ENCODE data around the gene GRAMD2B. TPM values are rescaled to one million over a fixed set of nuclear protein-coding genes. Genes with fewer than 3 reads are reported as not detected.

The GRAMD2B gene
- total and polyA plus RNA-seq, 2 of the 8 experiments (the other 6 are each of a cell fraction or from before 2014, with no cell fraction given) = 6.4 to 9.4 TPM

GRCh38 chr5:126438868-126439267 is 15.7 kb downstream of the GRAMD2B start:
- no peak overlapping the region for H2BK12ac ChIP-seq (ENCODE audit: low read depth, low read length)
- no peaks in the 10 kb centered on the region for H3K23me2 ChIP-seq (ENCODE audit: low read depth, low read length)
- H3K27ac ChIP-seq (ENCODE audit: low read depth, low read length) = no peak overlapping the region
- H4K20me1 ChIP-seq (replicated peaks in 1 of 2; ENCODE audit: control insufficient read depth in 1 of 2, insufficient read depth in 2 of 2, low read length in 2 of 2) = no peaks in the 10 kb centered on the region
- ChIA-PET CTCF (ENCODE audit: partially characterized antibody) (interaction anchor here (1.5 kb wide), 1 partner anchor 96 kb away, joined by 3 read pairs; no protein-coding TSS in a partner anchor), POLR2A (ENCODE audit: partially characterized antibody) (no interaction called here)
- H3K27me3 ChIP-seq (replicated peaks in 1 of 4; ENCODE audit: control insufficient read depth in 3 of 4, extremely low read depth in 1 of 4, insufficient read depth in 3 of 4, low read length in 3 of 4) = no peaks in the 10 kb centered on the region
- no peak overlapping the region for H2BK20ac ChIP-seq (ENCODE audit: low read length)
- no peaks in the 10 kb centered on the region for H3K9me3 ChIP-seq (ENCODE audit: insufficient read depth in 2 of 2, low read depth in 1 of 2, low read length in 1 of 2)
- no peak overlapping the region for H3K4me3 ChIP-seq (ENCODE audit: extremely low read depth in 1 of 4, insufficient read depth in 2 of 4, low read depth in 3 of 4, low read length in 4 of 4)
- no peak overlapping the region for H3K4ac ChIP-seq (replicated peaks; ENCODE audit: insufficient read length, low read depth, low read length)
- H4K8ac ChIP-seq (ENCODE audit: extremely low read depth, insufficient read depth, low read length) = no peak overlapping the region
- no peak overlapping the region for H2AK5ac ChIP-seq (ENCODE audit: low read depth, low read length)
- no peak overlapping the region for H2BK5ac ChIP-seq (ENCODE audit: low read depth, low read length)
- H3K36me3 ChIP-seq (ENCODE audit: control insufficient read depth in 2 of 4, insufficient read depth in 4 of 4, low read length in 3 of 4) = no peaks in the 10 kb centered on the region; a peak in 2 of 8 replicates
- 89% methylated on average over 3 of the region's 3 CpGs; no CpG with 5 or more reads in 1 of the 2 experiments for WGBS, 2 experiments (ENCODE audit: extremely low coverage in 1 of 2, insufficient coverage in 1 of 2, insufficient read length in 1 of 2, insufficient replicate concordance in 2 of 2, low coverage in 1 of 2, low lambda C conversion rate in 2 of 2, missing lambda C conversion rate in 1 of 2)
- no peak overlapping the region for H4K91ac ChIP-seq (replicated peaks; ENCODE audit: insufficient read length, low read length)
- no peak overlapping the region for H3K9ac ChIP-seq (replicated peaks in 1 of 4; ENCODE audit: extremely low read depth in 1 of 4, low read depth in 3 of 4, low read length in 3 of 4)
- peaks cover 2% of the 10 kb centered on the region; the same call in 1 of the 2 replicates for H3K79me1 ChIP-seq (ENCODE audit: low read depth, low read length)
- DNase-seq (ENCODE audit: low read depth in 1 of 2, low spot score in 2 of 2) (no peak), FAIRE-seq (no peak)
- H3K18ac ChIP-seq (ENCODE audit: extremely low read depth, low read length) = no peak overlapping the region
- H2BK120ac ChIP-seq (replicated peaks; ENCODE audit: low read depth, low read length) = no peak overlapping the region
- no peak overlapping the region for H3K14ac ChIP-seq (ENCODE audit: insufficient read length)
- TF ChIP-seq SIX5 (IDR thresholded peaks at IDR 0.05; ENCODE audit: low read depth, low read length) = no peak
- TF ChIP-seq KDM1A (IDR thresholded peaks at IDR 0.05; ENCODE audit: borderline replicate concordance, low read length) = no peak
- no peak for TF ChIP-seq KDM4A (IDR thresholded peaks at IDR 0.05; ENCODE audit: low read depth, low read length, severe bottlenecking)
- no peak for TF ChIP-seq CTBP2 (IDR thresholded peaks at IDR 0.05; ENCODE audit: borderline replicate concordance, insufficient read depth, insufficient read length, low read length)
- TF ChIP-seq CTCF (IDR thresholded peaks at IDR 0.05; ENCODE audit: control extremely low read depth in 1 of 3, insufficient read depth in 1 of 3, low read depth in 1 of 3, low read length in 3 of 3) = no peak
- TF ChIP-seq MAFK (IDR thresholded peaks at IDR 0.05; ENCODE audit: low read depth, low read length) = no peak
- TF ChIP-seq JUND (IDR thresholded peaks at IDR 0.05; ENCODE audit: low read length) = no peak
- no peaks in the 10 kb centered on the region for H3K4me1 ChIP-seq (replicated peaks in 1 of 4; ENCODE audit: control insufficient read depth in 3 of 4, insufficient read depth in 4 of 4, low read length in 3 of 4)
- H4K5ac ChIP-seq (ENCODE audit: insufficient read length, low read depth, low read length) = no peak overlapping the region
- no peak overlapping the region for H3K56ac ChIP-seq (replicated peaks; ENCODE audit: insufficient read length, low read depth, low read length)
- H3K4me2 ChIP-seq (ENCODE audit: insufficient read depth in 1 of 2, low read depth in 2 of 2, low read length in 2 of 2) = no peak overlapping the region
- no peak overlapping the region for H2BK15ac ChIP-seq (ENCODE audit: low read length)
- 0 out of 4 replicates have a peak, but pooled peaks cover 0 to 4% of the 10 kb centered on the region in 2 experiments for H3K79me2 ChIP-seq (ENCODE audit: control insufficient read depth in 1 of 2, insufficient read depth in 2 of 2, low read length in 2 of 2)
- H3K23ac ChIP-seq (ENCODE audit: insufficient read length) = no peak overlapping the region
- no peak overlapping the region for H2AFZ ChIP-seq (ENCODE audit: low read length)

All from H1 (cell line).